Coronary artery (tissue), 2 donors: Measurements from ENCODE around the gene MRPL46.
"Not testable (repeated sequence)": the region's sequence is repeated elsewhere in the genome, so short reads cannot be mapped to it uniquely, and the experiment has no call there.

Experiments used
- DNase-seq: peaks from one replicate; pipeline ENCODE4 v3.0.0-alpha.2; 2017; ENCODE audit warnings: low spot score
- H3K27ac ChIP-seq, 2 donors: fragments of 200-600 bp; sonication (generic); one replicate each; pipeline ENCODE4 v1.5.1; 2016 to 2019
- H3K4me3 ChIP-seq: fragments of 200-600 bp; sonication (generic); 2 replicates; pipeline ENCODE4 v1.5.1; 2016; ENCODE audit warnings: mild to moderate bottlenecking, moderate library complexity
- CTCF ChIP-seq: fragments of 200-600 bp; sonication (generic); IDR thresholded peaks from one replicate; pipeline ENCODE4 v1.5.1; 2019; ENCODE audit warnings: antibody characterized with exemption

MRPL46 gene

GRCh38 chr15:88447741-88448140 lies 19.4 kb downstream of the MRPL46 start:
- TF ChIP-seq CTCF = no peak
- Histone ChIP-seq H3K4me3 (no peak overlapping the region), H3K27ac (no peak overlapping the region)
- DNase-seq = no peak

- no peak for DNase-seq
- H3K4me3 ChIP-seq = no peak overlapping the region
- TF ChIP-seq CTCF = no peak
- H3K27ac ChIP-seq = no peak overlapping the region
Measured at GRCh38 chr15:88447206-88447605, 20.0 kb downstream of the MRPL46 start.

GRCh38 chr15:88441076-88441730 lies 26.0 kb downstream of the MRPL46 start:
- no peak for TF ChIP-seq CTCF
- Histone ChIP-seq H3K27ac (no peak overlapping the region), H3K4me3 (no peak overlapping the region)
- DNase-seq = no peak

GRCh38 chr15:88440021-88440420 lies 27.2 kb downstream of the MRPL46 start:
- Histone ChIP-seq H3K27ac (no peak overlapping the region), H3K4me3 (no peak overlapping the region)
- no peak for DNase-seq
- TF ChIP-seq CTCF = no peak

GRCh38 chr15:88438181-88438580 lies 29.0 kb downstream of the MRPL46 start:
- no peak for TF ChIP-seq CTCF
- no peak for DNase-seq
- H3K4me3 ChIP-seq = no peak overlapping the region

GRCh38 chr15:88434106-88434505 lies 33.1 kb downstream of the MRPL46 start:
- not testable (repeated sequence) for H3K4me3 ChIP-seq, DNase-seq, H3K27ac ChIP-seq

More at GRCh38 chr15:88438181-88438580, 29.0 kb downstream of the MRPL46 start:
- H3K27ac ChIP-seq = no peak overlapping the region

GRCh38 chr15:88433046-88433685 lies 34.0 kb downstream of the MRPL46 start:
- DNase-seq = no peak
- TF ChIP-seq CTCF = no peak
- H3K27ac ChIP-seq = no peak overlapping the region
- no peak overlapping the region for H3K4me3 ChIP-seq
